ENCODE data around the gene ANKRD13A. TPM values are rescaled to one million over a fixed set of nuclear protein-coding genes. Genes with fewer than 3 reads are reported as not detected.
"Not testable (repeated sequence)": the region's sequence is repeated elsewhere in the genome, so short reads cannot be mapped to it uniquely, and the experiment has no call there.

ANKRD13A gene
- total and polyA plus RNA-seq, 5 donors, result 9.6 to 24.7 (median 21.1) TPM

DNA sequence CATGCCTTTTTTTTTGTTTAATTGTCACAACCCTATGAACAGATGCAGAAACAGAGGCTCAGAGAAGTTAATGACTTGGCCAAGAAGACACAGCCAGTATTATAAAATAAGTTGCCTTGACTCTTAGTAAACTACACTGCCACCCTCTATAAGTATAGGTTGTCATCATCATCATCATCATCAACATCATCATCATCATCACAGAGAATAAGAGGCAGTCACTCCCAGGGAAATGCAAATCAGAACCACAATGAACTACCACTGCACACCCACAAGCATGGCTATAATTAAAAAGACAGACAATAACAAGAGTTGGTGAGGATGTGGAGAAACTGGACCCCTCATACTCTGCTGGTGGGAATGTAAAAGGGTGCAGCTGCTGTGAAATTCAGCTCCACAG is 72.3 kb downstream of the ANKRD13A start:
- ATAC-seq, result no peak
- Histone ChIP-seq H3K27ac (ENCODE audit: low read length) (no peak overlapping the region), H3K4me3 (ENCODE audit: low read length) (no peak overlapping the region), H3K9me3 (ENCODE audit: control insufficient read depth, low read length) (no peaks in the 10 kb centered on the region), H3K27me3 (ENCODE audit: control insufficient read depth, insufficient read depth) (no peaks in the 10 kb centered on the region), H3K4me1 (ENCODE audit: control insufficient read depth, insufficient read depth, low read length) (no peaks in the 10 kb centered on the region)
- no peak for DNase-seq
- intact Hi-C loops (cut with DNase I), result no loop called here

DNA sequence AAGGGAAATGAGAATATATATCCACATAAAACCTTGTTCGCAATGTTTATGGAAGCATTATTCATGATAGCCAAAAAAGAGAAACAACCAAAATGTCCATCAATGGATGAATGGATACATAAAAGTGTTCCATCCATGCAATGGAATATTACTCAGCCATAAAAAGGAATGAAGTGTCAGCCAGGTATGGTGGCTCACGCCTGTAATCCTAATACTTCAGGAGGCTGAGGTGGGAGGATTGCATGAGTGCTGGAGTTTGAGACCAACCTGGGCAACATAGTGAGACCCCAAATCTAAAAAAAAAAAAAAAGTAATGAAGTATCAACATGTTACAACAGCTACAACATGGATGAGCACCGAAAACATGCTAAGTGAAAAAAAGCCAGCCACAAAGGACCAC is 72.7 kb downstream of the ANKRD13A start:
- intact Hi-C loops (cut with DNase I), result no loop called here
- H3K4me3 ChIP-seq (ENCODE audit: low read length), result no peak overlapping the region
- no peaks in the 10 kb centered on the region for H3K4me1 ChIP-seq (ENCODE audit: control insufficient read depth, insufficient read depth, low read length)
- DNase-seq (no peak), ATAC-seq (no peak)
- no peak overlapping the region for H3K27ac ChIP-seq (ENCODE audit: low read length)
- 96% methylated on average over 3 of the region's 3 CpGs for WGBS
- no peaks in the 10 kb centered on the region for H3K9me3 ChIP-seq (ENCODE audit: control insufficient read depth, low read length)
- H3K27me3 ChIP-seq (ENCODE audit: control insufficient read depth, insufficient read depth), result no peaks in the 10 kb centered on the region

DNA sequence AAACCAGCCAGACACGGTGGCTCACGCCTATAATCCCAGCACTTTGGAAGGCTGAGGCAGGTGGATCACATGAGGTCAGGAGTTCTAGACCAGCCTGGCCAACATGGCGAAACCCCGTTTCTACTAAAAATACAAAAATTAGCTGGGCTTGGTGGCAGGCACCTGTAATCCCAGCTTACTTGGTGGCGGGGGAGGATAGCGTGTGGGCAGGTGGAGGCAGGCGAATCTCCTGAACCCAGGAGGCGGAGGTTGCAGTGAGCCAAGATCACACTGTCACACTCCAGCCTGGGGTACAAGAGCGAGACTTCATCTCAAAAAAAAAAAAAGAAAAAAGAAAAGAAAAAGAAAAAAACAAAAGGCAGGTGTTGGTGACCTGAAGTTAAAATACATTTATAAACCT is 73.4 kb downstream of the ANKRD13A start:
- H3K9me3 ChIP-seq (ENCODE audit: control insufficient read depth, low read length); ATAC-seq; H3K4me3 ChIP-seq (ENCODE audit: low read length); H3K27me3 ChIP-seq (ENCODE audit: control insufficient read depth, insufficient read depth); H3K27ac ChIP-seq (ENCODE audit: low read length); intact Hi-C loops (cut with DNase I); DNase-seq; H3K4me1 ChIP-seq (ENCODE audit: control insufficient read depth, insufficient read depth, low read length): not testable (repeated sequence)
- WGBS, result 77% methylated on average over 9 of the region's 9 CpGs

DNA sequence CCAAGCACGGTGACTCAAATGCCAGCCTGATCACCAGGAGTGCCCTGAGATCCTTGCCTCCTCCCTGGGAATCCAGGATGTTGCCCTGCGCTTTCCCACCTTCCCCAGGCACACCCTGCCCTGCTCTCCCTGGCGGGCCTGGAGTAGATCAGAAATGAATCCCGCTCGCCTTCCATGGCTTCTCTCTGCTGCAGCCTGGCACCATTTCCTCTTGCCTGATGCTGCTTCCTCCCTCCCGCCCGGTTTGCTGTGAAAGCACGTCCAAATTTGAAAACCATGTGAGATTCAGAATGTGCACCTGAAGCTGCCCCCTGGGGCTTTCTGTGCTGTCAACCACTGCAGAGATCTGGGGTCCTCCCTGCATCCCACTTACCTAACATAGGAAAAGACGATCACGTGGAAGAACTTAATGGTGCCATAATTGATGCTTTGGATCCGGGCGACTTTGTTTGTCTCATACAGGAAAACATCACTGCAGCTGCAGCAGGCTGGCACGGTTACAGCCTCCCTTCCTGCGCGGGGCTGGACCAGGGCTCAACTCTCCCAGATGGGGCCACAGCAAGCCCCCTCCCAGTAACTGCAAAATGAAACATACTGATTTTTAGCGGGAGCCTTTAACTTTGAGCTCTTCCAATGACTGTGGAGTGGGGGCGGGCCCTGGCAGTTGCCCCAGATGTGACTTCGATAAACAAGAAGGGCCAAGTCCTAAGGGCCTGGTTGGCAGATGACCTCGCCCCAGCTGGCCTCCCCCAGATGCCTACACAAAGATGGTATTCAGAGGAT is 74.0 kb downstream of the ANKRD13A start:
- 29% methylated on average over 19 of the region's 19 CpGs for WGBS
- H3K9me3 ChIP-seq (ENCODE audit: control insufficient read depth, low read length), result no peaks in the 10 kb centered on the region
- peak overlapping the region; percentile 35 for H3K4me3 ChIP-seq (ENCODE audit: low read length)
- DNase-seq (peak; percentile 30 to 75 (median 72)), ATAC-seq (peak; percentile 49 to 64)
- intact Hi-C loops (cut with DNase I), result no loop called here
- no peak overlapping the region for H3K27ac ChIP-seq (ENCODE audit: low read length)
- no peaks in the 10 kb centered on the region for H3K27me3 ChIP-seq (ENCODE audit: control insufficient read depth, insufficient read depth)
- no peaks in the 10 kb centered on the region for H3K4me1 ChIP-seq (ENCODE audit: control insufficient read depth, insufficient read depth, low read length)

DNA sequence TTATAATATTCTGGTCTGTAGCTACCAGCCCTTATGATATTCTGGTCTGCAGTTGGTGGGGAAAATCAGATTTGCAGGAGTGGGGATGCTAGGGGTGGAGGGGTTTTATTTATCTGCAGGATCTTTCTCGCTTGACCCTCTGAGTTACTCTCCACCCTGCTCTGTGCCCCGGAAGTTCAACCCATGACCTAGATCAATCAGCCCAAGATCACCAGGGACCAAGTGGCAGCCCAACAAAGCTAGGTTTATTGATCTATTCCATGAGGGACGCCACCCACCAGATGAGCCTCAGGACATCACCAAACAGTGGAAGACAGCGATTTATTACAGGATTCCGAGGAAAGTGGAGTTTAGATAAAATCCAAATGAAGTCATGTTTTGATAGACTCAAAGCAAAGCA is 74.9 kb downstream of the ANKRD13A start:
- 75% methylated on average over 5 of the region's 5 CpGs for WGBS
- ATAC-seq (no peak), DNase-seq (no peak)
- intact Hi-C loops (cut with DNase I), result no loop called here
- H3K27ac ChIP-seq (ENCODE audit: low read length), result no peak overlapping the region
- H3K27me3 ChIP-seq (ENCODE audit: control insufficient read depth, insufficient read depth), result no peaks in the 10 kb centered on the region
- H3K4me3 ChIP-seq (ENCODE audit: low read length), result no peak overlapping the region
- no peaks in the 10 kb centered on the region for H3K9me3 ChIP-seq (ENCODE audit: control insufficient read depth, low read length)
- H3K4me1 ChIP-seq (ENCODE audit: control insufficient read depth, insufficient read depth, low read length), result no peaks in the 10 kb centered on the region

DNA sequence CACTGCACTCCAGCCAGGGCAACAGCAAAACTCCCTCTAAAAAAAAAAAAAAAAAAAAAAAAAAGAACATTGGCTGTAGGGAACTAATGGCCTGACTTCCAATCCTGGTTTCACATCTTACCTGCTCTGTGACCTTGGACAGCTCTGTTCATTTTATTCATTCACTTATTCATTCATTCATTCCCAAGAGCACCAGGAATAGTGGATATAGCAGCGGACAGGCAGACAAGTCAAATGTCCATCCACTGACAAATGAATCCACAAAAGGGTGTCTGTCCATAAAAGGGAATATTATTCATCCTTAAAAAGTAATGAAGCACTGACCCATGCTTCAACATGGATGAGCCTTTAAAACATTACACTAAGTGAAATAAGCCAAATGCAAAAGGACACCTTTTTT is 76.7 kb downstream of the ANKRD13A start:
- no peaks in the 10 kb centered on the region for H3K9me3 ChIP-seq (ENCODE audit: control insufficient read depth, low read length)
- intact Hi-C loops (cut with DNase I), result no loop called here
- WGBS, result 100% methylated on average over 1 of the region's 1 CpG
- no peak overlapping the region for H3K27ac ChIP-seq (ENCODE audit: low read length)
- no peaks in the 10 kb centered on the region for H3K4me1 ChIP-seq (ENCODE audit: control insufficient read depth, insufficient read depth, low read length)
- H3K27me3 ChIP-seq (ENCODE audit: control insufficient read depth, insufficient read depth), result no peaks in the 10 kb centered on the region
- DNase-seq (no peak), ATAC-seq (no peak)
- no peak overlapping the region for H3K4me3 ChIP-seq (ENCODE audit: low read length)

DNA sequence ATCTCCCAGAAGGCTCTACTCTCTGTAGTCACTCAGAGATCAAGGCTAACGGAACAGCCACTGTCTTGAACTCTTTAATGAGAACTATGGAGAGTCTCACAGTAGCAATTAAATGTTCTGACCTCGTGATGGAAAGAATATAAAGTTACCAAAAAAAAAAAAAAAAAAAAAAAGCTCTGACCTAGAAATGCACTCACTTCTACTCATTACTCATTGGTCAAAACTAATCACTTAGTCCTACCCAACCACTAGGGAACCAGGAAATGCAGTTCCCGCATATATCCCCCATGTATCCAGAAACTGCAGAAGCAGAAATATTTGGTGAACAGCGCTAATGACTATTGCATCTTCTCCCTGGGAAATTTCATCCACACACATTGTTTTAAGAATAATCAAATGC is 78.6 kb downstream of the ANKRD13A start:
- intact Hi-C loops (cut with DNase I), result no loop called here
- ATAC-seq, result no peak
- H3K27ac ChIP-seq (ENCODE audit: low read length), result no peak overlapping the region
- no peaks in the 10 kb centered on the region for H3K27me3 ChIP-seq (ENCODE audit: control insufficient read depth, insufficient read depth)
- 77% methylated on average over 4 of the region's 4 CpGs for WGBS
- H3K4me1 ChIP-seq (ENCODE audit: control insufficient read depth, insufficient read depth, low read length), result no peaks in the 10 kb centered on the region
- H3K9me3 ChIP-seq (ENCODE audit: control insufficient read depth, low read length), result no peaks in the 10 kb centered on the region
- H3K4me3 ChIP-seq (ENCODE audit: low read length), result no peak overlapping the region
- no peak for DNase-seq

DNA sequence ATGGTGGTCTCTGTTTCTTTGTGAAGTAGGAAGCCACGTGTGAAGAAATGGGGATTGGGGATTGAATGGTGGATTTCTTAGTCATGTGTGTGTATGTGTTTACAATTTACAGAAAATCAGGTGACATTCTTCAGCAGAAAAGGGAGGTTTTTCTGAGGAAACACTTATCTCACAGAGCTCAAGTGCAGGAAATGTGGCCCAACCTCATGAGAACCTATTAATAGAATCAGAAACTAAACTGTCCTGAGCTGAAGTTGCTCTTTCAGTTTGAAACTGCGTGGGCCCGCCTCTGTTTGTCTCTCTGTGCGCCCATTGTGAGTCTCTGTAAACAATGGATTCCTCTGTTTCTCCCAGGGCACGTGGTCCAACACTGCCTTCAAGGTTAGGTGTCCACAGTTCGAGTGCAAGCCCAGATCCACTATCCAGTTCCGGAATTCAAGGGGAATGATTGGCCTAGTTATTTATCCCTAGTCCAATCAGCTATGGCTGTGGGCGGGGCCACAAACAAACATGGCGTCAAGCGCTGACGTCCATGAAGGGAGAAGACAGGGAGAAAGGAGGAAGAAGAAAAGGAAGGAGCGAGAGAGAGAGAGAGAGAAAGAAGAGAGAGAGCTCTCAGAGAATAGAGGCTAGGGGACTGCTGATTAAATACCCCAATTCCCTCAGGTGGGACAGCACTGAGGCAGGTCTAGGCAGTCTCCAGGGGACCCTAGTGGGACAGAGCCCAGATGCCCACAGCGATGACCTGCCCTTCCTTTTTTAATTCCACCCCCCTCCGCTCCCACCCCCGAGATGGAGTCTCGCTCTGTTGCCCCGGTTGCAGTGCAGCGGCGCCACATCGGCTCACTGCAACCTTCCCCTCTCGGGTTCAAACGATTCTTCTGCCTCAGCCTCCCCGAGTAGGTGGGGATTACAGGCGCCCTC is 80.5 kb downstream of the ANKRD13A start:
- 72% methylated on average over 24 of the region's 24 CpGs for WGBS
- DNase-seq, result peak; percentile 37 to 83 (median 76)
- ATAC-seq, result peak; percentile 58 to 78
- no peak overlapping the region for H3K27ac ChIP-seq (ENCODE audit: low read length)
- H3K27me3 ChIP-seq (ENCODE audit: control insufficient read depth, insufficient read depth), result no peaks in the 10 kb centered on the region
- intact Hi-C loops (cut with DNase I), result no loop called here
- H3K4me3 ChIP-seq (ENCODE audit: low read length), result no peak overlapping the region
- no peaks in the 10 kb centered on the region for H3K4me1 ChIP-seq (ENCODE audit: control insufficient read depth, insufficient read depth, low read length)
- no peaks in the 10 kb centered on the region for H3K9me3 ChIP-seq (ENCODE audit: control insufficient read depth, low read length)

DNA sequence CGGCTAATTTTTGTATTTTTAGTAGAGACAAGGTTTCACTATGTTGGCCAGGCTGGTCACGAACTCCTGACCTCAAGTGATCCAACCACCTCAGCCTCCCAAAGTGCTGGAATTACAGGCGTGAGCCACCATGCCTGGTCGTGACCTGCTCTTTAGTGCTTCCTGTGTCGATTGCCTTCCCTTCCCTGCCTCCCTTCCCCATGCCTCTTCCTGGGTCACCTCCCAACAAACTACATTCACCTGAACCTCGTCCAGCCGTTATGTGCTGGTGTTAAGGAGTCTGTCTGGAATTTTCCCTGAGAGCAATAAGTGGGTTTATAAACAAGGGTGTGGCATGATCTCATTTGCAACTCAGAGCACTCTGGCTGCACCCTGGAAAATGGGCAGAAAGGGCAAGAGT is 81.2 kb downstream of the ANKRD13A start:
- Histone ChIP-seq H3K9me3 (ENCODE audit: control insufficient read depth, low read length) (no peaks in the 10 kb centered on the region), H3K27me3 (ENCODE audit: control insufficient read depth, insufficient read depth) (no peaks in the 10 kb centered on the region), H3K27ac (ENCODE audit: low read length) (no peak overlapping the region), H3K4me1 (ENCODE audit: control insufficient read depth, insufficient read depth, low read length) (no peaks in the 10 kb centered on the region), H3K4me3 (ENCODE audit: low read length) (no peak overlapping the region)
- ATAC-seq, result no peak
- no peak for DNase-seq
- intact Hi-C loops (cut with DNase I), result no loop called here
- WGBS, result 91% methylated on average over 7 of the region's 7 CpGs

DNA sequence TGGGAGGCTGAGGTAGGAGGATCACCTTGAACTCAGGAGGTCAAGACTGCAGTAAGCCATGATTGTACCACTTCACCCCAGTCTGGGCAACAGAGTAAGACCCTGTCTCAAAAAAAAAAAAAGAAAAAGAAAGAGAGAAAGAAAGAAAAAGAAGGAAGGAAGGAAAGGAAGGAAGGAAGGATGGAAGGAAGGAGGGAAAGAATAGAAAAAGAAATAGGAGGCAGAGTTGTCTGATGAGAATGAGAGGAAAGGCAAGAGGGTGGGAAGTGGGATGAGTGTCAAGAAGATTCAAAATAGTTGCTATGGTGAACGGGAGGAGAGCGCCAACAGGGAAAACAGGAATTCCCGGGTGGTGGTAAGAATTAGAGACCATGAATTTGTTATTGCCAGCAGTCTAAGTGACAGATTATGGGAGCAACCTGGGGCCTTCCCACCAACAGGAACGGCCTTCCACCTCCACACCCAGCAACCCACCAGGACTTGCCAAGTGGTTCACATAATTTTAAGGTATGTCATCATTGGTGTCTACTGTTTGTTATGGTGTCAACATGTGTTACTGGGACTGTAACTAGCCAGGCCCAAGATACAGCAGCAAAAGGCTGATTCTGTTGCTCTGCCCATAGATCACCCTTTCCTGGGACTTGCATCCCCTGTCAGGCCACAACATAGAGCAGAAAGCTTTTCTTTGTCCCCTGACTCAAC is 85.2 kb downstream of the ANKRD13A start:
- 78% methylated on average over 4 of the region's 4 CpGs for WGBS
- DNase-seq (no peak), ATAC-seq (no peak)
- H3K9me3 ChIP-seq (ENCODE audit: control insufficient read depth, low read length), result no peaks in the 10 kb centered on the region
- no peak overlapping the region for H3K27ac ChIP-seq (ENCODE audit: low read length)
- H3K27me3 ChIP-seq (ENCODE audit: control insufficient read depth, insufficient read depth), result no peaks in the 10 kb centered on the region
- no peaks in the 10 kb centered on the region for H3K4me1 ChIP-seq (ENCODE audit: control insufficient read depth, insufficient read depth, low read length)
- intact Hi-C loops (cut with DNase I), result no loop called here
- H3K4me3 ChIP-seq (ENCODE audit: low read length), result no peak overlapping the region

DNA sequence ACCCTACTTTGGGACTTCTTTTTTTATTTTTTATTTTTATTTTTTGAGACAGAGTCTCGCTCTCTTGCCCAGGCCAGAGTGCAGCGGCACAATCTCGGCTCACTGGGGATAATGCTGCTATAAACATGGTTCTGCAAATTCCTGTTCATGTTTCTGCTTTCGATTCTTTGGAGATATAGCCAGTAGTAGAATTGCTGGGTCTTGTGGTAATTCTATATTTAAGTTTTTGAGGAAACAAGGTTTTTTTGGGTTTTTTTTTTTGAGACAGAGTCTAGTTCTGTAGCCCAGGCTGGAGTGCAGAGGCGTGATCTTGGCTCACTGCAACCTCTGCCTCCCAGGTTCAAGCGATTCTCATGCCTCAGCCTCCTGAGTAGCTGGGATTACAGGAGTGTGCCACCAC is 89.0 kb downstream of the ANKRD13A start:
- ATAC-seq; intact Hi-C loops (cut with DNase I); H3K4me1 ChIP-seq (ENCODE audit: control insufficient read depth, insufficient read depth, low read length); H3K27me3 ChIP-seq (ENCODE audit: control insufficient read depth, insufficient read depth); H3K4me3 ChIP-seq (ENCODE audit: low read length); DNase-seq; H3K9me3 ChIP-seq (ENCODE audit: control insufficient read depth, low read length); H3K27ac ChIP-seq (ENCODE audit: low read length): not testable (repeated sequence)
- WGBS, result 78% methylated on average over 6 of the region's 6 CpGs
